Smooth muscle cell (in vitro differentiated cells): ENCODE results near the gene DNAH9. TPM values are rescaled to one million over a fixed set of nuclear protein-coding genes. Genes with fewer than 3 reads are reported as not detected.
"Not testable (repeated sequence)": the region's sequence is repeated elsewhere in the genome, so short reads cannot be mapped to it uniquely, and the experiment has no call there.

ENCODE experiments used
- DNase-seq: peaks from one replicate; lab custom pipeline; 2025; ENCODE audit not compliant: unreplicated experiment; lab: John Stamatoyannopoulos, UW
- H2AFZ ChIP-seq: fragments of 200-600 bp; sonication (generic); 2 replicates; pipeline ENCODE4 v1.6.0; 2016; ENCODE audit warnings: antibody characterized with exemption, low read depth, mild to moderate bottlenecking
- H3F3A ChIP-seq: fragments of 200-600 bp; sonication (generic); 2 replicates; pipeline ENCODE4 v1.6.0; 2017; ENCODE audit warnings: antibody characterized with exemption, low read depth
- H3K27ac ChIP-seq: fragments of 200-600 bp; sonication (generic); 2 replicates; pipeline ENCODE4 v1.5.1; 2016; ENCODE audit warnings: low read depth, mild to moderate bottlenecking
- H3K27me3 ChIP-seq: fragments of 200-600 bp; sonication (generic); 2 replicates; pipeline ENCODE4 v1.6.1; 2016; ENCODE audit warnings: low read depth, mild to moderate bottlenecking
- H3K36me3 ChIP-seq: fragments of 200-600 bp; sonication (generic); 2 replicates; pipeline ENCODE4 v1.5.1; 2016; ENCODE audit warnings: low read depth
- H3K4me1 ChIP-seq: fragments of 200-600 bp; sonication (generic); 2 replicates; pipeline ENCODE4 v1.5.1; 2016; ENCODE audit warnings: low read depth
- H3K4me2 ChIP-seq: fragments of 200-600 bp; sonication (generic); 2 replicates; pipeline ENCODE4 v1.6.0; 2016; ENCODE audit warnings: mild to moderate bottlenecking
- H3K4me3 ChIP-seq: fragments of 200-600 bp; sonication (generic); 2 replicates; pipeline ENCODE4 v1.5.1; 2016; ENCODE audit warnings: mild to moderate bottlenecking
- H3K79me2 ChIP-seq: fragments of 200-600 bp; sonication (generic); 2 replicates; pipeline ENCODE4 v1.6.0; 2016; ENCODE audit warnings: low read depth, mild to moderate bottlenecking
- H3K9ac ChIP-seq: fragments of 200-600 bp; sonication (generic); 2 replicates; pipeline ENCODE4 v1.6.0; 2016; ENCODE audit warnings: low read depth
- H3K9me3 ChIP-seq: fragments of 200-600 bp; sonication (generic); replicated peaks from 2 replicates; pipeline ENCODE4 v1.5.1; 2016; ENCODE audit warnings: low read depth
- H4K20me1 ChIP-seq: fragments of 200-600 bp; sonication (generic); 2 replicates; pipeline ENCODE4 v1.6.0; 2016; ENCODE audit warnings: low read depth
- CTCF ChIP-seq: fragments of 200-600 bp; sonication (generic); IDR thresholded peaks from 2 replicates; pipeline ENCODE4 v1.5.1; 2017; ENCODE audit warnings: borderline replicate concordance, mild to moderate bottlenecking, antibody characterized with exemption; ENCODE audit not compliant: insufficient read depth, poor library complexity, severe bottlenecking
- WGBS: methylation state at CpG from one replicate; pipeline ENCODE4 v1.1.7; 2016; ENCODE audit warnings: low lambda C conversion rate; 5-methylcytosine and 5-hydroxymethylcytosine counted together
- polyA plus RNA-seq: library from polyadenylated mRNA; unstranded; fragments of >200 nt; fragmentation: Nextera tagmentation; extraction: Ambion mirVana; gene quantifications from 2 replicates; pipeline ENCODE4 v1.2.1, GENCODE V29; 2016
- total RNA-seq: library from RNA; depleted of rRNA; stranded (reverse); fragments of >200 nt; gene quantifications from 2 replicates; pipeline ENCODE4 v1.2.3, GENCODE V29; 2014

The DNAH9 gene
- total and polyA plus RNA-seq, 2 experiments from 2014 or later: 0.30 to 0.49 TPM

- no peaks in the 10 kb centered on the region for H3K36me3 ChIP-seq
- 21% methylated on average over 4 of the region's 4 CpGs for WGBS
- TF ChIP-seq CTCF: no peak
- H3K27me3 ChIP-seq: no peaks in the 10 kb centered on the region
- peak overlapping the region; percentile 45 for H3K4me2 ChIP-seq
- no peaks in the 10 kb centered on the region for H3K79me2 ChIP-seq
- H3K4me1 ChIP-seq: peaks cover 11% of the 10 kb centered on the region
- H3K27ac ChIP-seq: no peak overlapping the region
- no peaks in the 10 kb centered on the region for H4K20me1 ChIP-seq
- DNase-seq: no peak
- H3F3A ChIP-seq: no peaks in the 10 kb centered on the region
- H3K4me3 ChIP-seq: no peak overlapping the region
- no peaks in the 10 kb centered on the region for H3K9me3 ChIP-seq
- no peak overlapping the region for H2AFZ ChIP-seq
- H3K9ac ChIP-seq: no peak overlapping the region
These were observed 330.2 kb downstream of the DNAH9 start for GRCh38 chr17:11928436-11928835.

- Histone ChIP-seq H3K79me2 (no peaks in the 10 kb centered on the region), H4K20me1 (no peaks in the 10 kb centered on the region), H3K9me3 (no peaks in the 10 kb centered on the region), H2AFZ (no peak overlapping the region), H3K36me3 (no peaks in the 10 kb centered on the region), H3K9ac (no peak overlapping the region), H3K4me2 (no peak overlapping the region), H3K27ac (no peak overlapping the region), H3F3A (no peaks in the 10 kb centered on the region), H3K4me3 (no peak overlapping the region), H3K4me1 (peaks cover 6% of the 10 kb centered on the region), H3K27me3 (no peaks in the 10 kb centered on the region)
- no peak for DNase-seq
- WGBS: 95% methylated on average over 10 of the region's 10 CpGs
- TF ChIP-seq CTCF: no peak
These were observed 334.1 kb downstream of the DNAH9 start for GRCh38 chr17:11932337-11932898.

- H3K36me3 ChIP-seq: no peaks in the 10 kb centered on the region
- no peaks in the 10 kb centered on the region for H3K79me2 ChIP-seq
- H4K20me1 ChIP-seq: no peaks in the 10 kb centered on the region
- H3K27ac ChIP-seq: no peak overlapping the region
- H3F3A ChIP-seq: no peaks in the 10 kb centered on the region
- H3K4me3 ChIP-seq: no peak overlapping the region
- no peak overlapping the region for H3K9ac ChIP-seq
- no peak overlapping the region for H2AFZ ChIP-seq
- H3K4me1 ChIP-seq: no peaks in the 10 kb centered on the region
- WGBS: 36% methylated on average over 14 of the region's 14 CpGs
- H3K9me3 ChIP-seq: no peaks in the 10 kb centered on the region
- H3K27me3 ChIP-seq: peaks cover 4% of the 10 kb centered on the region
- peak; percentile 99 for TF ChIP-seq CTCF
- no peak overlapping the region for H3K4me2 ChIP-seq
- DNase-seq: peak; percentile 20
These were observed 337.6 kb downstream of the DNAH9 start for GRCh38 chr17:11935734-11936406.

GRCh38 chr17:11940904-11941303, 342.6 kb downstream of the DNAH9 start:
- Histone ChIP-seq H3K36me3 (no peaks in the 10 kb centered on the region), H3K27me3 (peaks cover 4% of the 10 kb centered on the region), H3K79me2 (no peaks in the 10 kb centered on the region), H3F3A (no peaks in the 10 kb centered on the region), H3K9ac (no peak overlapping the region), H4K20me1 (no peaks in the 10 kb centered on the region), H3K9me3 (no peaks in the 10 kb centered on the region), H2AFZ (no peak overlapping the region), H3K4me3 (no peak overlapping the region), H3K4me1 (no peaks in the 10 kb centered on the region), H3K27ac (no peak overlapping the region), H3K4me2 (no peak overlapping the region)
- DNase-seq: no peak
- 88% methylated on average over 2 of the region's 2 CpGs for WGBS
- TF ChIP-seq CTCF: no peak

GRCh38 chr17:11943086-11943485, 344.8 kb downstream of the DNAH9 start:
- H2AFZ ChIP-seq, DNase-seq, H3K27ac ChIP-seq, H3K4me2 ChIP-seq, H3K27me3 ChIP-seq, H3K4me3 ChIP-seq, H3K9me3 ChIP-seq, H3K9ac ChIP-seq, H3K79me2 ChIP-seq, H3K4me1 ChIP-seq, H3K36me3 ChIP-seq, H4K20me1 ChIP-seq, H3F3A ChIP-seq: not testable (repeated sequence)
- WGBS: 96% methylated on average over 11 of the region's 11 CpGs
